Measurements from ENCODE around the gene ZNF761.

Gene ZNF761

GRCh38 chr19:53504885-53505284 lies 73.1 kb downstream of the ZNF761 start:
- DNase-seq (ENCODE audit: low read depth in 2 of 2, low spot score in 1 of 2) = no peak

GRCh38 chr19:53506728-53507127 lies 74.9 kb downstream of the ZNF761 start:
- DNase-seq (ENCODE audit: low read depth in 2 of 2, low spot score in 1 of 2) = no peak
